Measurements from ENCODE around the gene GRK5.

The GRK5 gene

DNA sequence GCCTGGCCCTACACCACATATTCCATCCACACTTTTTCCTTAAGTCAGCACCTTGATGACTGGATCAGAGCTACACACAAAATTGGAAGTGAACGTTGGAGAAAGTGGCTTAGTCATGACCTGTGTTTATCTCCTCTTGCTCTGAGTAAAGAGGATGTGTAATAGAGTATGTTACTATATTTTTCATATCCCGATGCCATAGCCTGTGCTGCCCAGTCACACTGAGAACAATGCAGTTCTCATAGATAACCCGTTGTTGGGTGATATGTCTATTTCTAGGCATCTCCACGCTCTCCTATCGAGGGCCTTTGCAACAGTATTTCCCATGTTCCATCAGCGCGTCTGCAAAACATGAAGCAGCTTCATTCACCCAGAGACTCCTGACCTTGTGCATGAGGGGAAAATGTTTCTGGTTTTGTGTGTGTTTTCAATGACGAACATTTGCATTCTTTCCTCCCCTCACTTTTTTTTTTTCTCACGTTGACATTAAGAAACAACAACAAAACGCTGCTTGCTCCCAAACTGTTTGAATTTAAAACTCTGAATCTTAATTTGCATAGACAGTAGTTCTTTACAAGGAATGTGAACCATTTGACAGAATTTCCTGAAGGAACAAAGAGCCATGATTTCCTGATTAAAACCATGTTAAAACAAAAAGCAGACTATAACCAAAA lies 43.4 kb downstream of the GRK5 start:
- Histone ChIP-seq H3K27ac (no peak overlapping the region), H3K36me3 (peaks cover under 1% of the 10 kb centered on the region; the same call in 1 of the 2 replicates), H3K27me3 (ENCODE audit: insufficient read depth, low read depth, severe bottlenecking) (no peaks in the 10 kb centered on the region), H3K4me3 (ENCODE audit: low read depth, low read length) (no peak overlapping the region), H3K9me3 (ENCODE audit: severe bottlenecking) (no peaks in the 10 kb centered on the region)
- TF ChIP-seq, protein P1, sequence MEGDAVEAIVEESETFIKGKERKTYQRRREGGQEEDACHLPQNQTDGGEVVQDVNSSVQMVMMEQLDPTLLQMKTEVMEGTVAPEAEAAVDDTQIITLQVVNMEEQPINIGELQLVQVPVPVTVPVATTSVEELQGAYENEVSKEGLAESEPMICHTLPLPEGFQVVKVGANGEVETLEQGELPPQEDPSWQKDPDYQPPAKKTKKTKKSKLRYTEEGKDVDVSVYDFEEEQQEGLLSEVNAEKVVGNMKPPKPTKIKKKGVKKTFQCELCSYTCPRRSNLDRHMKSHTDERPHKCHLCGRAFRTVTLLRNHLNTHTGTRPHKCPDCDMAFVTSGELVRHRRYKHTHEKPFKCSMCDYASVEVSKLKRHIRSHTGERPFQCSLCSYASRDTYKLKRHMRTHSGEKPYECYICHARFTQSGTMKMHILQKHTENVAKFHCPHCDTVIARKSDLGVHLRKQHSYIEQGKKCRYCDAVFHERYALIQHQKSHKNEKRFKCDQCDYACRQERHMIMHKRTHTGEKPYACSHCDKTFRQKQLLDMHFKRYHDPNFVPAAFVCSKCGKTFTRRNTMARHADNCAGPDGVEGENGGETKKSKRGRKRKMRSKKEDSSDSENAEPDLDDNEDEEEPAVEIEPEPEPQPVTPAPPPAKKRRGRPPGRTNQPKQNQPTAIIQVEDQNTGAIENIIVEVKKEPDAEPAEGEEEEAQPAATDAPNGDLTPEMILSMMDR (IDR thresholded peaks at IDR 0.05; ENCODE audit: low read depth, low read length) = no peak
- no peak for DNase-seq

DNA sequence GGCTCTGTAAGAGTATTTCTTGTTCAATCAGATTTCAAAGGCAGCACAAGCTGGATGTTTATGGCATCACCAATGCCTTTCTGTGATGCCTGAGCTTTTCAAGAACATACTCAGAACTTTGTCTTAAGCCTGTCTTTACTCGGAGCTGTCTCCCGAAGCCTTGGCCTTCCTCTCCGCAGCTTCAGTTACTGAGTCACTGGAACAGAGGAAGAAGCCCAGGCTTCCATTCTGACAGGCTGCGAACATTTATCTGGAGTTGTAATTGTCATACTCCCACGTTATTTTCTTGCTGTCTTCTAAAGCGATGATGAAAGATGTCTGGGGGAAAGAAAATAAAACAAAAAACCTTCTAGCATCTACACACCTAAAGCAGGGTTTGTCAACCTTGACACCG lies 43.9 kb downstream of the GRK5 start:
- no peaks in the 10 kb centered on the region for H3K27me3 ChIP-seq (ENCODE audit: insufficient read depth, low read depth, severe bottlenecking)
- H3K9me3 ChIP-seq (ENCODE audit: severe bottlenecking) = no peaks in the 10 kb centered on the region
- TF ChIP-seq, protein P1 (IDR thresholded peaks at IDR 0.05; ENCODE audit: low read depth, low read length) = no peak
- no peak overlapping the region for H3K27ac ChIP-seq
- H3K4me3 ChIP-seq (ENCODE audit: low read depth, low read length) = no peak overlapping the region
- no peak for DNase-seq
- H3K36me3 ChIP-seq = peaks cover 3% of the 10 kb centered on the region; the same call in 1 of the 2 replicates

DNA sequence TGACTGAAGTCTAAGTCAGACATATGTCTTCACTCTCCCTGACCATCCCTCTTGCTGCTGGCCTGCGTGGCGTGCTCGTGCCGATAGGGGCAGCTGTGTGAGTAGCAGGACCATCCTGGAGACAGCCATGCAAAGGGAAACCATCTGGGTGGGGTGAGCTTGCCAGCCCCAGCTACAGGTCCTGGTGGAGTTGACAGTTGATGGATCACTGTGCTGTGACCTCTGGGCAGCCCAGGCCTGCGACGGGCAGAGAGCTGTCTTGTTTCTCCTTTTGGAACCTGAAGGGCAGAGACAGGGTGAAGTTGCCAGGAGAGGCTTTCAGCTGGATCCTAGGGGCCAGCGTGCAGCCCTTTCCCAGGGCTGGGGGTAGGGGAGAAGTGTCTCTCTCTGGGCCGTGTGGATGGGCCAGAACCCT lies 44.7 kb downstream of the GRK5 start:
- Histone ChIP-seq H3K4me3 (ENCODE audit: low read depth, low read length) (no peak overlapping the region), H3K9me3 (ENCODE audit: severe bottlenecking) (peaks cover 3% of the 10 kb centered on the region), H3K36me3 (peaks cover 3% of the 10 kb centered on the region; the same call in 1 of the 2 replicates), H3K27ac (no peak overlapping the region), H3K27me3 (ENCODE audit: insufficient read depth, low read depth, severe bottlenecking) (no peaks in the 10 kb centered on the region)
- TF ChIP-seq, protein P1 (IDR thresholded peaks at IDR 0.05; ENCODE audit: low read depth, low read length) = peak; percentile 50
- peak; percentile 44 for DNase-seq

DNA sequence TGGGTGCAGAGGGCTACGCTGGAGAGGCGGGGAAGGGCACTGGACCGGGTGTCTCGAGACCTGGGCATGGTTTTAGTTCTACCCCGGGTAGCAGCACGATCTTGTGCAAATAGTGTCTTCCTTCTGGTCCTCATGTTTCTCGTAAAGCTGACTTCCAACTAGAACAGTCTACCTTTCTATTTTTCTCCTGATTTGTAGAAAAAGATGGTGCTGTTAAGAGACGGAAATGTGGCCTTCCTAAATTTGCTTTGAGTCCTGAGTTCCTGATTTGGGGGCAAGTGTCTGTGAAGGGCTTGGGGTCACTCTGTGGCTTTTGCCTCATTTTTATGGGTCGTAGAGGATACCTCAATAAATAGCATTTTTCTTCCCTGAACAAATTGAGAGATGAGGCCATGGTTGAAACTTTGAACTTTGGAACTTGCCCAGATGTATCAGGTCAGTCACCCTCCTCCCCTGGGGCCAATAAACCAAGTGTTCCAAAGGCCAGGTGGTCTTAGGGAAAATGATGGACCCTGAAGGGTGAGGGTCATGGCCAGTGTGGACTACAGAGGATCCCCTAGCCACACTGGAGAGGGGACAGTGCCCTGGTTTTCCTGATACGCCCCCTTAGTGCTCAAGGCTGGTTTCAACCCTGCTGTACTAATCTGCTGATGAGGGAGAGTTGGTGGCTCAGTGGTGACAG lies 45.2 kb downstream of the GRK5 start:
- no peak for DNase-seq
- peaks cover 3% of the 10 kb centered on the region for H3K9me3 ChIP-seq (ENCODE audit: severe bottlenecking)
- no peaks in the 10 kb centered on the region for H3K27me3 ChIP-seq (ENCODE audit: insufficient read depth, low read depth, severe bottlenecking)
- peaks cover 3% of the 10 kb centered on the region; the same call in 1 of the 2 replicates for H3K36me3 ChIP-seq
- TF ChIP-seq, protein P1 (IDR thresholded peaks at IDR 0.05; ENCODE audit: low read depth, low read length) = no peak
- no peak overlapping the region for H3K27ac ChIP-seq
- no peak overlapping the region for H3K4me3 ChIP-seq (ENCODE audit: low read depth, low read length)

DNA sequence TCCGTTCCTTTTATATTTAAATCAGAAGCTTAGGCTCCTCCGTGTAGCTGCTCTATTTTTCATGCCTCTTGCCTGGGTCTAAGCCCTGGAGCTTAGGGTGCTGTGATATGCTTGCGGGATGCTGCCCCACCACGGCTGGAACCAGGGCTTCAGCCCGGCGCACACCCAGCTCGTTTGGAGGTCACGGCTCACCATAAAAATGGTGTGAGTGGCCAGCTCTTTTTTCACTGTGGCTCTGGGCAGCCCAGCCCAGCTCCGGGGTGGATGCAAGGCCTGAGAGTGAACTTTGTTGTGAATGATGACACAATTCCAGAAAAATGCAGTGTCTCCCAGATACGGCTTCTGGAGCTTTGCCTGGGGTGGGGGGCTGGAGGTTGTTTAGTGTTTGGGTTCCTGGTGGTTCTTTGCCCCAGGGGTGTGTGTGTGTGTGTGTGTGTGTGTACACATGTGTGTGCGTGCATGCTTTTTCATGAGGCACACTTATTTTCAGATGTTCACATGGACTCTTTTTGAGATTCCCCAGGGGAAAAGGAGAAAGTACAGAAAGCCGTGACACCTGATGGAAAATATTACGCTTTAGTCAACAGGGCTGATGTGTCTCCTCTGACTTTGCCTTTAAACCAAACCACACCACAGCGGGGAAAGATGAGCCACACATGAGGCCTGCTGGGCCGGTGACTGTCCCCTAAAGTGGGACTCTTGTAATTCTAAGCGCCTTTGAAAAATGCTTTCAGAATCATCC lies 46.2 kb downstream of the GRK5 start:
- no peak overlapping the region for H3K27ac ChIP-seq

More for the DNA sequence above, 46.2 kb downstream of the GRK5 start:
- TF ChIP-seq, protein P1 (IDR thresholded peaks at IDR 0.05; ENCODE audit: low read depth, low read length) = peak; percentile 24; the same call in 1 of the 2 replicates
- Histone ChIP-seq H3K9me3 (ENCODE audit: severe bottlenecking) (peaks cover 3% of the 10 kb centered on the region), H3K36me3 (peaks cover 3% of the 10 kb centered on the region; the same call in 1 of the 2 replicates), H3K27me3 (ENCODE audit: insufficient read depth, low read depth, severe bottlenecking) (no peaks in the 10 kb centered on the region), H3K4me3 (ENCODE audit: low read depth, low read length) (no peak overlapping the region)
- DNase-seq = peak; percentile 51
